Gastroesophageal sphincter (tissue), 4 donors: ENCODE data around the gene IMMP2L. TPM values are rescaled to one million over a fixed set of nuclear protein-coding genes. Genes with fewer than 3 reads are reported as not detected.

Experiments
- ATAC-seq: fragments of 150-250 bp; one replicate; pipeline ENCODE4 v1.9.1; 2016; ENCODE audit warnings: mild to moderate bottlenecking, moderate library complexity
- H3K27ac ChIP-seq, 4 donors: fragments of 200-600 bp; sonication (generic) in 3 of 4; 1 replicate in 3 of 4; 2 replicates in 1 of 4; pipeline ENCODE4 v1.5.1; 2016 to 2019
- H3K27me3 ChIP-seq: fragments of 200-600 bp; sonication (generic); one replicate; pipeline ENCODE4 v1.5.1; 2019
- H3K36me3 ChIP-seq, 2 donors: fragments of 200-600 bp; sonication (generic); one replicate each; pipeline ENCODE4 v1.5.1; 2019; ENCODE audit warnings: control low read depth in 1 of 2
- H3K4me1 ChIP-seq, 3 donors: fragments of 200-600 bp; sonication (generic); 1 replicate in 2 of 3; 2 replicates in 1 of 3; pipeline ENCODE4 v1.5.1; 2016 to 2019; ENCODE audit warnings: control low read depth in 2 of 3
- H3K4me3 ChIP-seq, 2 donors: fragments of 200-600 bp; sonication (generic); one replicate each; pipeline ENCODE4 v1.5.1; 2019; ENCODE audit warnings: mild to moderate bottlenecking in 1 of 2, moderate library complexity in 1 of 2
- H3K9me3 ChIP-seq, 3 donors: fragments of 200-600 bp; sonication (generic); one replicate each; pipeline ENCODE4 v1.5.1; 2017 to 2019; ENCODE audit warnings: control low read depth in 2 of 3
- CTCF ChIP-seq, 4 experiments: fragments of 200-600 bp in 2 of 4; fragments of 450-650 bp in 2 of 4; sonication (generic) in 1 of 4; IDR thresholded peaks; one replicate each; pipeline ENCODE4 v1.5.1; 2017 to 2019; ENCODE audit warnings: antibody characterized with exemption in 4 of 4, mild to moderate bottlenecking in 2 of 4, moderate library complexity in 2 of 4
- EP300 ChIP-seq: sonication (generic); formaldehyde crosslinking; IDR thresholded peaks from one replicate; pipeline ENCODE4 v1.6.1; 2017; ENCODE audit warnings: antibody characterized with exemption, mild to moderate bottlenecking
- POLR2A ChIP-seq, 2 donors: fragments of 450-650 bp; IDR thresholded peaks; one replicate each; pipeline ENCODE4 v1.6.1; 2017; ENCODE audit warnings: antibody characterized with exemption in 2 of 2, mild to moderate bottlenecking in 2 of 2, moderate library complexity in 1 of 2
- POLR2AphosphoS5 ChIP-seq: sonication (generic); formaldehyde crosslinking; IDR thresholded peaks from one replicate; pipeline ENCODE4 v1.6.1; 2017; ENCODE audit warnings: antibody characterized with exemption
- WGBS, 2 donors: methylation state at CpG; one replicate each; pipeline ENCODE4 v1.1.5; 2018; ENCODE audit warnings: low coverage in 1 of 2; 5-methylcytosine and 5-hydroxymethylcytosine counted together
- total RNA-seq, 4 donors: library from RNA; depleted of rRNA; stranded (reverse); fragments of >200 nt; gene quantifications; one replicate each; pipeline ENCODE4 v1.1.0, GENCODE V29; 2016

Gene IMMP2L
- total RNA-seq, 4 donors from 2014 or later: 13.6 to 38.5 (median 30.1) TPM

GRCh38 chr7:110645060-110645459 lies 917.2 kb downstream of the IMMP2L start:
- no peaks in the 10 kb centered on the region for H3K4me1 ChIP-seq
- no peaks in the 10 kb centered on the region for H3K9me3 ChIP-seq
- TF ChIP-seq CTCF (IDR thresholded peaks at IDR 0.05): no peak
- no peak for TF ChIP-seq POLR2A (IDR thresholded peaks at IDR 0.05)
- no peak for TF ChIP-seq POLR2AphosphoS5
- no peak for TF ChIP-seq EP300
- H3K4me3 ChIP-seq: no peak overlapping the region
- no peak for ATAC-seq
- H3K27ac ChIP-seq: no peak overlapping the region
- 77 to 83% methylated on average over 2 to 3 of the region's 3 CpGs for WGBS, 2 donors
- no peaks in the 10 kb centered on the region for H3K27me3 ChIP-seq
- no peaks in the 10 kb centered on the region for H3K36me3 ChIP-seq

GRCh38 chr7:110637252-110637651 lies 925.0 kb downstream of the IMMP2L start:
- ATAC-seq: no peak
- no peaks in the 10 kb centered on the region for H3K36me3 ChIP-seq
- TF ChIP-seq POLR2AphosphoS5 (no peak), POLR2A (IDR thresholded peaks at IDR 0.05) (no peak), CTCF (IDR thresholded peaks at IDR 0.05) (no peak), EP300 (no peak)
- H3K9me3 ChIP-seq: peaks cover 0 to 7% (median 0%) of the 10 kb centered on the region in 3 donors
- no peaks in the 10 kb centered on the region for H3K27me3 ChIP-seq
- 50 to 83% methylated on average over 1 to 4 of the region's 5 CpGs for WGBS, 2 donors
- H3K4me3 ChIP-seq: no peak overlapping the region
- no peaks in the 10 kb centered on the region for H3K4me1 ChIP-seq
- H3K27ac ChIP-seq: no peak overlapping the region

GRCh38 chr7:110633313-110633712 lies 929.0 kb downstream of the IMMP2L start:
- Histone ChIP-seq H3K27me3 (no peaks in the 10 kb centered on the region), H3K27ac (no peak overlapping the region), H3K36me3 (no peaks in the 10 kb centered on the region), H3K9me3 (peaks cover 0 to 7% (median 0%) of the 10 kb centered on the region in 3 donors), H3K4me3 (no peak overlapping the region), H3K4me1 (no peaks in the 10 kb centered on the region)
- no peak for ATAC-seq
- 56 to 60% methylated on average over 1 of the region's 2 CpGs for WGBS, 2 donors
- no peak for TF ChIP-seq EP300
- no peak for TF ChIP-seq POLR2A (IDR thresholded peaks at IDR 0.05)
- no peak for TF ChIP-seq CTCF (IDR thresholded peaks at IDR 0.05)
- TF ChIP-seq POLR2AphosphoS5: no peak

- H3K36me3 ChIP-seq: no peaks in the 10 kb centered on the region
- ATAC-seq: no peak
- WGBS, 2 donors: 75 to 100% methylated on average over 2 of the region's 2 CpGs
- no peaks in the 10 kb centered on the region for H3K9me3 ChIP-seq
- H3K27ac ChIP-seq: no peak overlapping the region
- TF ChIP-seq EP300 (no peak), POLR2AphosphoS5 (no peak), POLR2A (IDR thresholded peaks at IDR 0.05) (no peak)
- no peaks in the 10 kb centered on the region for H3K4me1 ChIP-seq
- H3K4me3 ChIP-seq: no peak overlapping the region
- no peaks in the 10 kb centered on the region for H3K27me3 ChIP-seq
Measured at GRCh38 chr7:110626414-110626813, 935.9 kb downstream of the IMMP2L start.

- no peaks in the 10 kb centered on the region for H3K4me1 ChIP-seq
- 73 to 85% methylated on average over 3 of the region's 3 CpGs for WGBS, 2 donors
- H3K27me3 ChIP-seq: no peaks in the 10 kb centered on the region
- H3K4me3 ChIP-seq: no peak overlapping the region
- no peaks in the 10 kb centered on the region for H3K9me3 ChIP-seq
- no peaks in the 10 kb centered on the region for H3K36me3 ChIP-seq
- ATAC-seq: no peak
- H3K27ac ChIP-seq: no peak overlapping the region
- TF ChIP-seq EP300 (no peak), POLR2AphosphoS5 (no peak), CTCF (IDR thresholded peaks at IDR 0.05) (no peak), POLR2A (IDR thresholded peaks at IDR 0.05) (no peak)
Measured at GRCh38 chr7:110625294-110625693, 937.0 kb downstream of the IMMP2L start.
